Osteoblast (primary cell): ENCODE results near the gene OSBPL5. TPM values are rescaled to one million over a fixed set of nuclear protein-coding genes. Genes with fewer than 3 reads are reported as not detected.

Source experiments
- DNase-seq: peaks from one replicate; pipeline ENCODE4 v3.0.0; 2011; ENCODE audit warnings: low spot score, mixed read lengths; ENCODE audit not compliant: insufficient read length; ENCODE audit errors: missing footprints
- H2AFZ ChIP-seq: 2 replicates; pipeline ENCODE4 v1.6.0; 2011; ENCODE audit warnings: mild to moderate bottlenecking, low read length
- H3K27ac ChIP-seq: 2 replicates; pipeline ENCODE4 v1.5.1; 2011; ENCODE audit warnings: mild to moderate bottlenecking, low read depth, low read length, moderate library complexity
- H3K27me3 ChIP-seq: 2 replicates; pipeline ENCODE4 v1.6.0; 2012; ENCODE audit warnings: mild to moderate bottlenecking, control low read depth, inconsistent platforms, low read length, moderate library complexity; ENCODE audit not compliant: insufficient read depth
- H3K36me3 ChIP-seq: 2 replicates; pipeline ENCODE4 v1.5.1; 2011; ENCODE audit warnings: mild to moderate bottlenecking, low read length, control low read depth, moderate library complexity; ENCODE audit not compliant: insufficient read depth
- H3K4me1 ChIP-seq: 2 replicates; pipeline ENCODE4 v1.5.1; 2011; ENCODE audit warnings: mild to moderate bottlenecking, low read length, control low read depth, moderate library complexity; ENCODE audit not compliant: insufficient read depth
- H3K4me2 ChIP-seq: 2 replicates; pipeline ENCODE4 v1.6.0; 2011; ENCODE audit warnings: mild to moderate bottlenecking, low read length; ENCODE audit not compliant: insufficient read depth
- H3K4me3 ChIP-seq: fragments of 200-600 bp; sonication (generic); 3 replicates; pipeline ENCODE4 v1.5.1; 2012; ENCODE audit warnings: mild to moderate bottlenecking, low read length, inconsistent platforms; ENCODE audit not compliant: insufficient read depth
- H3K79me2 ChIP-seq: 2 replicates; pipeline ENCODE4 v1.6.0; 2012; ENCODE audit warnings: mild to moderate bottlenecking, low read length, control low read depth, inconsistent platforms; ENCODE audit not compliant: insufficient read depth
- H3K9me3 ChIP-seq: 2 replicates; pipeline ENCODE4 v1.5.1; 2011; ENCODE audit warnings: low read depth, low read length, control low read depth
- H4K20me1 ChIP-seq: 2 replicates; pipeline ENCODE4 v1.6.0; 2012; ENCODE audit warnings: mild to moderate bottlenecking, low read length, control low read depth; ENCODE audit not compliant: insufficient read depth
- total RNA-seq: library from RNA; depleted of rRNA; stranded (reverse); fragments of >200 nt; gene quantifications from 2 replicates; pipeline ENCODE4 v1.2.3, GENCODE V29; 2012
- TF ChIP-seq, protein P1 (sequence below): IDR thresholded peaks from 2 replicates; pipeline ENCODE4 v1.5.1; 2011; ENCODE audit warnings: mild to moderate bottlenecking, low read depth, low read length, moderate library complexity; ENCODE audit errors: extremely low read depth

OSBPL5 gene
- total RNA-seq, 1 donor, result 49.9 TPM

DNA sequence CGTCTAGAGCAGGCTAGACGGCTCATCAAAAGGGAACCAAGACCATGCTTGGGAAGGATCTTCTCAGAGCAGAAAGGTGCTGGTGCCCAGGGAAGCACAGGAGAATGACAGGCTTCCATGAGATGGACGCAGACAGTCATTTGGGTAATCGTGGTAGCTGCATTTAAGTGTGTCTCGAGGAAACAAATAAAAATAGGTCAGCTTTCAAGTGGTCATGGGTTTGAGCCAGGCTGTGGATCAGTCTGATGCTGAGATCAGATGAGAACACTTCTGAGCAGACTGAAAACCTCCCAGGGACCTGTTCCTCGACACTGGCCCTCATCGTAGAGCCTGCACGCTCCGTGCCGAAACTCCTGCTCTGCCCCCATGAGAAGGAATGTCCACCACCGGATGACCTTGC, 112.5 kb downstream of the OSBPL5 start:
- H3K27ac ChIP-seq, result no peak overlapping the region
- H3K9me3 ChIP-seq, result no peaks in the 10 kb centered on the region

DNA sequence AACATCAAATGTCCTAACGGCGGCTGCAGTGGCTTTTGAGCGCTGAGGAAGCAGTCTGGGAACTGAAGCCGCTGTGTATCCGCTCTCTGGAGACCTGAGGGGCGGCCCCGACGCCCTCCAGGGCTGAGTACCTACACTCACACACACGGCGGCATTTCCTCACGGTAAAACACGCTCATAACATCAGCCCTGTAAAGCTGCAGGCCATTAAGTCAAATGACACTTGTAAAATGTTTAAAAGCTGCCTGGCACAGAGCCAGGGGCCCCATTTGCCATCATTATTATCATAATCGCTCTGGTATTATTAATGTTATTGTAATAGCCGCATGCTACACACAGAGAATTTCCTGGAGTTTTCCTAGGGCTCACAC, 113.0 kb downstream of the OSBPL5 start:
- TF ChIP-seq, protein P1, sequence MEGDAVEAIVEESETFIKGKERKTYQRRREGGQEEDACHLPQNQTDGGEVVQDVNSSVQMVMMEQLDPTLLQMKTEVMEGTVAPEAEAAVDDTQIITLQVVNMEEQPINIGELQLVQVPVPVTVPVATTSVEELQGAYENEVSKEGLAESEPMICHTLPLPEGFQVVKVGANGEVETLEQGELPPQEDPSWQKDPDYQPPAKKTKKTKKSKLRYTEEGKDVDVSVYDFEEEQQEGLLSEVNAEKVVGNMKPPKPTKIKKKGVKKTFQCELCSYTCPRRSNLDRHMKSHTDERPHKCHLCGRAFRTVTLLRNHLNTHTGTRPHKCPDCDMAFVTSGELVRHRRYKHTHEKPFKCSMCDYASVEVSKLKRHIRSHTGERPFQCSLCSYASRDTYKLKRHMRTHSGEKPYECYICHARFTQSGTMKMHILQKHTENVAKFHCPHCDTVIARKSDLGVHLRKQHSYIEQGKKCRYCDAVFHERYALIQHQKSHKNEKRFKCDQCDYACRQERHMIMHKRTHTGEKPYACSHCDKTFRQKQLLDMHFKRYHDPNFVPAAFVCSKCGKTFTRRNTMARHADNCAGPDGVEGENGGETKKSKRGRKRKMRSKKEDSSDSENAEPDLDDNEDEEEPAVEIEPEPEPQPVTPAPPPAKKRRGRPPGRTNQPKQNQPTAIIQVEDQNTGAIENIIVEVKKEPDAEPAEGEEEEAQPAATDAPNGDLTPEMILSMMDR, result no peak
- DNase-seq, result no peak
- Histone ChIP-seq H3K4me1 (peaks cover 25% of the 10 kb centered on the region), H3K79me2 (peaks cover 95% of the 10 kb centered on the region), H3K36me3 (peaks cover 32% of the 10 kb centered on the region), H3K4me2 (no peak overlapping the region), H3K9me3 (no peaks in the 10 kb centered on the region), H3K27ac (peak overlapping the region; percentile 39), H4K20me1 (peaks cover 45% of the 10 kb centered on the region), H3K27me3 (no peaks in the 10 kb centered on the region), H2AFZ (no peak overlapping the region), H3K4me3 (no peak overlapping the region)

More for the DNA sequence above, 112.5 kb downstream of the OSBPL5 start:
- TF ChIP-seq, protein P1, result no peak
- H2AFZ ChIP-seq, result no peak overlapping the region
- peaks cover 28% of the 10 kb centered on the region for H3K36me3 ChIP-seq
- H3K27me3 ChIP-seq, result no peaks in the 10 kb centered on the region
- H3K4me2 ChIP-seq, result no peak overlapping the region
- DNase-seq, result peak; percentile 51
- H3K4me3 ChIP-seq, result no peak overlapping the region
- H3K79me2 ChIP-seq, result peaks cover 92% of the 10 kb centered on the region
- H3K4me1 ChIP-seq, result peaks cover 25% of the 10 kb centered on the region
- H4K20me1 ChIP-seq, result peaks cover 43% of the 10 kb centered on the region

DNA sequence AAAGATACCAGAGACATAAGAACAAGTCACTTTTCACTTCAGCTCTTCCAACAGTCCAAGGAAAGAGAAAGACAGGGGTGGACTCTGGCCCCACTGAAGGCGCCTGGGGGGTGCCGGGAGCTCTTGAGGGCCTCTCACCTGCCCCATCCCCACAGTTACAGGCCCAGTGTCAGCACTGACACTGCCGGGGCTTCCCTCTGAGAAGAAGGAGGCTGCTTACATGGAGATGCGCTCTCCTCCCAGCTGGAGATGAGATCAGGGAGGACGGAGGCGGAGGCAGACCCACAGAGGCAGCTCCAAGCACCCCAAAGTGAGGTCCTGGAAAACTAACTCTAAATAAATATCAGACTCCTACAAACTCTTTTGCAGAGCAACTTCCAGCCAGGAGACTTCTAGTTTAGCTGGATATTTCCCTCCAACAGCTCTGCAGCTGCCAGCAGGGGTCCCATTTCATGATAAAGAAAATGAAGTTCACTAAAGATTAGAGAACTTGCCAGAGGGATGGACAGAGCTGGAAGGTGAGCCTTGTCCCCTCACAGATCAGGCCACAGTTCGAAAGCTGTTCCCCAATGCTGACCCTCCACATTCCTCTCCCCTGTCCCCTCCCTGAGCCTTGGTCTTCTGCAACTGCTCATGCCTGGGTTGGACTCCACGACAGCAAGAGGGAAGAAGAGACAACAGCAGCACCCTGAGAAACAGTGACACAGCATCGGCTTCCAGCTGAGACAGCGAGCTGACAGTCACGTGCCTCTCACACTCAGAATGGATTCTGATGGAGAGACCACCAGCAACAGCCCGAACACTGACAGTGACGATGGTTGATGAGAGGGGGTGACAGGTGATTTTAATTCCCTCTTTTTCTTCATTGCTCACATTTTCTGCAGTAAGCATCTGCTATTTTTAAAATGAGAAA, 113.7 kb downstream of the OSBPL5 start:
- H3K36me3 ChIP-seq, result peaks cover 36% of the 10 kb centered on the region
- TF ChIP-seq, protein P1, result peak; percentile 35
- H3K4me1 ChIP-seq, result peaks cover 25% of the 10 kb centered on the region
- peaks cover 46% of the 10 kb centered on the region for H4K20me1 ChIP-seq
- H3K4me2 ChIP-seq, result no peak overlapping the region
- no peak overlapping the region for H3K4me3 ChIP-seq
- DNase-seq, result no peak
- peak overlapping the region; percentile 39 for H3K27ac ChIP-seq
- H3K27me3 ChIP-seq, result no peaks in the 10 kb centered on the region
- H3K9me3 ChIP-seq, result no peaks in the 10 kb centered on the region
- H3K79me2 ChIP-seq, result peaks cover 94% of the 10 kb centered on the region
- H2AFZ ChIP-seq, result no peak overlapping the region
